Uterus (tissue), 2 donors: ENCODE measurements around the gene CNST.

ENCODE experiments used
- CTCF ChIP-seq, 4 experiments: fragments of 200-600 bp in 2 of 4; fragments of 450-650 bp in 2 of 4; sonication (generic) in 2 of 4; IDR thresholded peaks; one replicate each; pipeline ENCODE4 v1.5.1; 2016 to 2019; ENCODE audit warnings: antibody characterized with exemption in 4 of 4, mild to moderate bottlenecking in 2 of 4, moderate library complexity in 1 of 4
- POLR2A ChIP-seq, 2 donors: fragments of 450-650 bp; IDR thresholded peaks; one replicate each; pipeline ENCODE4 v1.6.1; 2016; ENCODE audit warnings: antibody characterized with exemption in 2 of 2, mild to moderate bottlenecking in 1 of 2, moderate library complexity in 1 of 2

GRCh38 chr1:246583056-246583440, 16.8 kb downstream of the CNST start:
- TF ChIP-seq CTCF (IDR thresholded peaks at IDR 0.05) (no peak), POLR2A (IDR thresholded peaks at IDR 0.05) (no peak)
